Measurements from ENCODE around the gene OR5M10.

The OR5M10 gene

DNA sequence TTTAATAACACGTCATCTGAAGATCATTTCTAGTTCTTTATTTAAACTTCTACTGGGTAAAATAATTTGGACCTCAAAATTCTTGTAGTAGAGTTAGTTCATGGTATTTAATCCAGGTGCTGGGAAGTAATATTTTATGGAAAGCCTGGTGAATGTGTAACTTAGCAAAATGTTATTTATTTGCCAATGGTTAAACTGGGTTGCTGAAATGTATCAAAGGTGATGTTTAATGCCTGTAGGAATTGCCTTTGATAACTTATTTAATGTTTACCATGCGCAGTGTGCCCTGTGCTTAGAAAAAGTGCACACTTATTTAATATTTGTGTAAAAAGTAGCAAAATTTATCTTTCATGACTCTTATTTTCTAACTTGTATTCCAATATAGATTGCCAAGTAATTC lies 45.7 kb downstream of the OR5M10 start:
- Histone ChIP-seq H3K4me3 (ENCODE audit: extremely low read depth, insufficient read depth, low read length, poor library complexity, severe bottlenecking) (no peak overlapping the region), H3K27ac (ENCODE audit: low read depth, low read length, severe bottlenecking) (no peak overlapping the region), H3K4me1 (ENCODE audit: control insufficient read depth, insufficient read depth, low read length, poor library complexity, severe bottlenecking) (no peaks in the 10 kb centered on the region), H3K9me3 (ENCODE audit: control insufficient read depth, low read length) (no peaks in the 10 kb centered on the region), H3K36me3 (ENCODE audit: control insufficient read depth, insufficient read depth, low read length) (no peaks in the 10 kb centered on the region)
- WGBS, 2 experiments (ENCODE audit: insufficient coverage in 2 of 2): no CpG with 5 or more reads among the region's 2 CpGs

Data from mesodermal cell (in vitro differentiated cells).